Measurements from ENCODE around the gene NFKBIB. TPM values are rescaled to one million over a fixed set of nuclear protein-coding genes. Genes with fewer than 3 reads are reported as not detected.

The NFKBIB gene
- total and polyA plus RNA-seq, 2 of the 13 experiments (the other 11 are each of a cell fraction or from before 2014, with no cell fraction given), result 8.6 to 14.9 TPM

DNA sequence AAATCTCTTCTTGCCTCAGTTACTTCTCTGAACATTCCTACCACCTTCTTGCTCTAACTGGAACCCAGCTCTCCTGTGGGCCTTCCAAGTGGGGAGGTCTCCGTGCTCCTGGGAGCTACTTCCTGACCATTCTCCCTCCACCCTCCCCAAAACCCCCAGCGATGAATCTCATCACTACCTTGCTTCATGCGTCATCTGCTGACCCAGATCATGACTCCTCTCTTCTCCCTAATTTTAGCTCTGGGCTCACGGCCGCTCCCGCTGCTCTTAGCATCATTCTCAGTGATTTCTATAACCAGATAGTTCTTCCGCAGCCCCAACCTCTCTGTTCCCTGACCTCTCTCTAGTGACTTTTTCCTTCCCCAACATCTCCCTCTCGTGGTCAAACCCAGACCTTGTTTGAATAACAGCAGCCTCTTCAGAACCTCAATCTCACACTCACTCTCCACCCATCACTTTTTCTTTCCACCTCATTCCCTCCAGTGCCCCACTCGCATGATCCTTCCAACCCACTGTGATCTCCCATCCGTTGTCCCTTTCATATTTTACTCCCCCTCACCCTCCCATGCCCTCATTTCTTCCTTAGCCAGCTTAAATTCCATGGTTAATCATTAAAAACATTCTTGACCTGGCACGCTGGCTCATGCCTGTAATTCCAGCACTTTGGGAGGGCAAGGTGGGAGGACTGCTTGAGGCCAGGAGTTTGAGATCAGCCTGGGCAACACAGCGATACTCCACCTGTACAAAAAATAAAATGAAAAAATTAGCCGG is 52.8 kb downstream of the NFKBIB start:
- no peak overlapping the region for H3K9ac ChIP-seq (ENCODE audit: insufficient read depth, low read depth, low read length)
- H3K9me3 ChIP-seq (ENCODE audit: low read length), result no peaks in the 10 kb centered on the region
- WGBS (ENCODE audit: low lambda C conversion rate), result 52% methylated on average over 13 of the region's 13 CpGs
- no peaks in the 10 kb centered on the region for H3K27me3 ChIP-seq (ENCODE audit: control insufficient read depth in 1 of 2, insufficient read depth in 2 of 2, low read length in 2 of 2)
- peak overlapping the region; percentile 49 for H3K4me2 ChIP-seq (ENCODE audit: low read depth, low read length)
- ChIA-PET CTCF (ENCODE audit: low intra/inter-chr PET ratio, low total read pairs) (interaction anchor here (0.8 kb wide), 1 partner anchor 22 kb away, joined by 3 read pairs; the partner anchor contains the start of genes MRPS12 and SARS2), POLR2A (interaction anchor here (1.1 to 1.5 kb wide), 3 partner anchors 22 to 23 kb away, joined by 4 to 10 read pairs (median 4); partner anchors contain the start of genes FBXO17, MRPS12 and SARS2)
- no peak overlapping the region for H2AFZ ChIP-seq (ENCODE audit: low read length)
- ATAC-seq, result peak; percentile 66
- H3K79me2 ChIP-seq (ENCODE audit: insufficient read depth, low read length), result no peaks in the 10 kb centered on the region
- peaks cover 1 to 11% of the 10 kb centered on the region in 2 experiments; a peak in 3 of 5 replicates for H3K36me3 ChIP-seq (replicated peaks in 1 of 2; ENCODE audit: control insufficient read depth in 1 of 2, insufficient read depth in 2 of 2, low read length in 2 of 2)
- in situ Hi-C loops (cut with HindIII; ENCODE audit: extremely low pct_ligation_motif_present, low pct_unique_long_range_greater_than_20kb), result no loop called here
- peaks cover 8% of the 10 kb centered on the region; the same call in 1 of the 2 replicates for H4K20me1 ChIP-seq (ENCODE audit: insufficient read depth, low read length)
- DNase-seq (ENCODE audit: low spot score), result peak; percentile 51
- H3K4me1 ChIP-seq (ENCODE audit: insufficient read depth, low read length), result peaks cover 24% of the 10 kb centered on the region
- H3K27ac ChIP-seq (ENCODE audit: extremely low read length, insufficient read depth, low read length), result no peak overlapping the region
- FAIRE-seq, result peak; percentile 66
- no peak overlapping the region for H3K4me3 ChIP-seq (replicated peaks in 1 of 3; ENCODE audit: insufficient read depth in 1 of 3, low read depth in 2 of 3, low read length in 3 of 3)
- no TSS peak for BruUV-seq (replicated peaks)
- intact Hi-C loops (cut with micrococcal nuclease; ENCODE audit: unreplicated experiment), result no loop called here
- no peak for TF ChIP-seq ZFP37 (CRISPR knock-in tag; IDR thresholded peaks at IDR 0.05; ENCODE audit: borderline replicate concordance)
- no peak for TF ChIP-seq DNMT3B (CRISPR knock-in tag; conservative IDR thresholded peaks at IDR 0.05)
- TF ChIP-seq KMT2B (CRISPR knock-in tag; IDR thresholded peaks at IDR 0.05), result no peak
- TF ChIP-seq EED (CRISPR knock-in tag; IDR thresholded peaks at IDR 0.05), result no peak
- TF ChIP-seq NBN (conservative IDR thresholded peaks at IDR 0.05), result no peak
- TF ChIP-seq ELF4 (CRISPR knock-in tag; IDR thresholded peaks at IDR 0.05; ENCODE audit: borderline replicate concordance), result no peak
- TF ChIP-seq ZNF614 (CRISPR knock-in tag; IDR thresholded peaks at IDR 0.05; ENCODE audit: borderline replicate concordance), result no peak
- TF ChIP-seq RXRB (CRISPR knock-in tag; IDR thresholded peaks at IDR 0.05; ENCODE audit: borderline replicate concordance), result peak; percentile 17; the same call in 1 of the 2 replicates
- TF ChIP-seq, protein P1, sequence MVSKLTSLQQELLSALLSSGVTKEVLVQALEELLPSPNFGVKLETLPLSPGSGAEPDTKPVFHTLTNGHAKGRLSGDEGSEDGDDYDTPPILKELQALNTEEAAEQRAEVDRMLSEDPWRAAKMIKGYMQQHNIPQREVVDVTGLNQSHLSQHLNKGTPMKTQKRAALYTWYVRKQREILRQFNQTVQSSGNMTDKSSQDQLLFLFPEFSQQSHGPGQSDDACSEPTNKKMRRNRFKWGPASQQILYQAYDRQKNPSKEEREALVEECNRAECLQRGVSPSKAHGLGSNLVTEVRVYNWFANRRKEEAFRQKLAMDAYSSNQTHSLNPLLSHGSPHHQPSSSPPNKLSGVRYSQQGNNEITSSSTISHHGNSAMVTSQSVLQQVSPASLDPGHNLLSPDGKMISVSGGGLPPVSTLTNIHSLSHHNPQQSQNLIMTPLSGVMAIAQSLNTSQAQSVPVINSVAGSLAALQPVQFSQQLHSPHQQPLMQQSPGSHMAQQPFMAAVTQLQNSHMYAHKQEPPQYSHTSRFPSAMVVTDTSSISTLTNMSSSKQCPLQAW (CRISPR knock-in tag; IDR thresholded peaks at IDR 0.05), result peak; percentile 85
- 0 out of 2 replicates have a peak, but pooled peaks have one; percentile 20 for TF ChIP-seq KLF6 (CRISPR knock-in tag; IDR thresholded peaks at IDR 0.05)
- TF ChIP-seq NFYC (CRISPR knock-in tag; IDR thresholded peaks at IDR 0.05), result no peak
- TF ChIP-seq GTF2F1 (IDR thresholded peaks at IDR 0.05; ENCODE audit: low read length), result no peak
- TF ChIP-seq, protein P2, sequence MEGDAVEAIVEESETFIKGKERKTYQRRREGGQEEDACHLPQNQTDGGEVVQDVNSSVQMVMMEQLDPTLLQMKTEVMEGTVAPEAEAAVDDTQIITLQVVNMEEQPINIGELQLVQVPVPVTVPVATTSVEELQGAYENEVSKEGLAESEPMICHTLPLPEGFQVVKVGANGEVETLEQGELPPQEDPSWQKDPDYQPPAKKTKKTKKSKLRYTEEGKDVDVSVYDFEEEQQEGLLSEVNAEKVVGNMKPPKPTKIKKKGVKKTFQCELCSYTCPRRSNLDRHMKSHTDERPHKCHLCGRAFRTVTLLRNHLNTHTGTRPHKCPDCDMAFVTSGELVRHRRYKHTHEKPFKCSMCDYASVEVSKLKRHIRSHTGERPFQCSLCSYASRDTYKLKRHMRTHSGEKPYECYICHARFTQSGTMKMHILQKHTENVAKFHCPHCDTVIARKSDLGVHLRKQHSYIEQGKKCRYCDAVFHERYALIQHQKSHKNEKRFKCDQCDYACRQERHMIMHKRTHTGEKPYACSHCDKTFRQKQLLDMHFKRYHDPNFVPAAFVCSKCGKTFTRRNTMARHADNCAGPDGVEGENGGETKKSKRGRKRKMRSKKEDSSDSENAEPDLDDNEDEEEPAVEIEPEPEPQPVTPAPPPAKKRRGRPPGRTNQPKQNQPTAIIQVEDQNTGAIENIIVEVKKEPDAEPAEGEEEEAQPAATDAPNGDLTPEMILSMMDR (CRISPR knock-in tag; IDR thresholded peaks at IDR 0.05), result peak; percentile 69
- TF ChIP-seq, protein P3, sequence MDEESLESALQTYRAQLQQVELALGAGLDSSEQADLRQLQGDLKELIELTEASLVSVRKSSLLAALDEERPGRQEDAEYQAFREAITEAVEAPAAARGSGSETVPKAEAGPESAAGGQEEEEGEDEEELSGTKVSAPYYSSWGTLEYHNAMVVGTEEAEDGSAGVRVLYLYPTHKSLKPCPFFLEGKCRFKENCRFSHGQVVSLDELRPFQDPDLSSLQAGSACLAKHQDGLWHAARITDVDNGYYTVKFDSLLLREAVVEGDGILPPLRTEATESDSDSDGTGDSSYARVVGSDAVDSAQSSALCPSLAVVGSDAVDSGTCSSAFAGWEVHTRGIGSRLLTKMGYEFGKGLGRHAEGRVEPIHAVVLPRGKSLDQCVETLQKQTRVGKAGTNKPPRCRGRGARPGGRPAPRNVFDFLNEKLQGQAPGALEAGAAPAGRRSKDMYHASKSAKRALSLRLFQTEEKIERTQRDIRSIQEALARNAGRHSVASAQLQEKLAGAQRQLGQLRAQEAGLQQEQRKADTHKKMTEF (CRISPR knock-in tag; IDR thresholded peaks at IDR 0.05), result no peak
- TF ChIP-seq SAP130 (CRISPR knock-in tag; IDR thresholded peaks at IDR 0.05; ENCODE audit: low read depth), result peak; percentile 30; the same call in 1 of the 2 replicates
- TF ChIP-seq FOXP1 (IDR thresholded peaks at IDR 0.05), result no peak
- TF ChIP-seq FOXP1 (CRISPR knock-in tag; IDR thresholded peaks at IDR 0.05), result no peak
- TF ChIP-seq, protein P4, sequence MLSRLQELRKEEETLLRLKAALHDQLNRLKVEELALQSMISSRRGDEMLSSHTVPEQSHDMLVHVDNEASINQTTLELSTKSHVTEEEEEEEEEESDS (CRISPR knock-in tag; IDR thresholded peaks at IDR 0.05; ENCODE audit: borderline replicate concordance), result no peak
- peak; percentile 30; the same call in 1 of the 2 replicates for TF ChIP-seq ZNF768 (CRISPR knock-in tag; IDR thresholded peaks at IDR 0.05)
- TF ChIP-seq ERF (CRISPR knock-in tag; IDR thresholded peaks at IDR 0.05), result no peak
- TF ChIP-seq KDM6A (CRISPR knock-in tag; IDR thresholded peaks at IDR 0.05; ENCODE audit: low read depth), result no peak
- peak; percentile 36; the same call in 1 of the 2 replicates for TF ChIP-seq ZBTB7B (CRISPR knock-in tag; IDR thresholded peaks at IDR 0.05)
- 0 out of 2 replicates have a peak, but pooled peaks have one; percentile 20 for TF ChIP-seq BCL6 (CRISPR knock-in tag; IDR thresholded peaks at IDR 0.05)
